GM18499 (cell line): ENCODE data around the gene TATDN2.

ENCODE experiments used
- ATAC-seq: cut with Tn5 transposase; IDR thresholded peaks from one replicate; pipeline ENCODE4 v1.9.1; 2021; ENCODE audit warnings: moderate number of reproducible peaks; ENCODE audit not compliant: insufficient read depth, unreplicated experiment

Gene TATDN2

GRCh38 chr3:10312861-10313260 is 64.6 kb downstream of the TATDN2 start:
- ATAC-seq = no peak

GRCh38 chr3:10315101-10315500 is 66.8 kb downstream of the TATDN2 start:
- ATAC-seq = no peak

GRCh38 chr3:10315771-10316344 is 67.6 kb downstream of the TATDN2 start:
- ATAC-seq = no peak

- no peak for ATAC-seq
Measured at GRCh38 chr3:10317311-10317960, 69.2 kb downstream of the TATDN2 start.

GRCh38 chr3:10317961-10318350 is 69.7 kb downstream of the TATDN2 start:
- no peak for ATAC-seq

- ATAC-seq = no peak
Measured at GRCh38 chr3:10319251-10319650, 71.0 kb downstream of the TATDN2 start.

- no peak for ATAC-seq
Measured at GRCh38 chr3:10319804-10320203, 71.5 kb downstream of the TATDN2 start.

- ATAC-seq = no peak
Measured at GRCh38 chr3:10320320-10320677, 72.0 kb downstream of the TATDN2 start.

- ATAC-seq = no peak
Measured at GRCh38 chr3:10321630-10322351, 73.5 kb downstream of the TATDN2 start.

GRCh38 chr3:10322352-10322710 is 74.1 kb downstream of the TATDN2 start:
- ATAC-seq = no peak

GRCh38 chr3:10327592-10327991 is 79.3 kb downstream of the TATDN2 start:
- no peak for ATAC-seq

GRCh38 chr3:10328460-10329071 is 80.3 kb downstream of the TATDN2 start:
- no peak for ATAC-seq

- ATAC-seq = no peak
Measured at GRCh38 chr3:10329495-10330015, 81.3 kb downstream of the TATDN2 start.

GRCh38 chr3:10330319-10330718 is 82.1 kb downstream of the TATDN2 start:
- no peak for ATAC-seq
